ENCODE measurements around the gene PTPRD. TPM values are rescaled to one million over a fixed set of nuclear protein-coding genes. Genes with fewer than 3 reads are reported as not detected.

Gene PTPRD
- total RNA-seq, 1 experiment from 2014 or later: 0.02 TPM

DNA sequence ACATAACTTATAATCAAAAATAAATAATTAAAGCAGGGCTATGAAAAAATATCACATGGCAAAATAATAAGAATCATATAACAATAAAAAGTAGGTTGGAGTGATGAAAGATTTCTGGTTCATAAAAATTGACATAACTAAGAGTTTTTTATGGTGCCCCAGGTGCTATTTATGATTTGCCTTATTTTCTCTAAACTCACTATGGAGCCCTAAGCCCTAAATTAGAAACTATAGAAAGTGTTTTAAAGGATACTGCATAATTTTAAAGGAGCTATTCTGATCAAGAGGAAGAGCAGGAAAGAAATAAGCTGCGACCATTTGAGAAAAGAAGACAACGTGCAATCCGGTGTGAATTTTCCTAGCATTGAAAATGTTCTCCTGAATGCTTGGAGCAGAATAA, 2178.2 kb downstream of the PTPRD start:
- CTCF ChIA-PET: no interaction called here
- no peaks in the 10 kb centered on the region for H3K4me1 ChIP-seq (ENCODE audit: control insufficient read depth in 1 of 2, insufficient read depth in 2 of 2, low read length in 2 of 2)
- RAD21 ChIA-PET (ENCODE audit: low non-redundant PET in 1 of 2, low total read pairs in 2 of 2, uncharacterized antibody in 2 of 2, unreplicated experiment in 2 of 2): no interaction called here
- H3K4me3 ChIP-seq (replicated peaks in 1 of 2; ENCODE audit: low read depth in 1 of 2, low read length in 2 of 2): no peak overlapping the region
- TF ChIP-seq EZH2 (IDR thresholded peaks at IDR 0.05) (no peak), POLR2A (IDR thresholded peaks at IDR 0.05; ENCODE audit: borderline replicate concordance, extremely low read depth, insufficient read depth, insufficient read length) (no peak), YY1 (IDR thresholded peaks at IDR 0.05; ENCODE audit: extremely low read depth, insufficient replicate concordance, low read depth, low read length) (no peak)
- TF ChIP-seq, protein P1, sequence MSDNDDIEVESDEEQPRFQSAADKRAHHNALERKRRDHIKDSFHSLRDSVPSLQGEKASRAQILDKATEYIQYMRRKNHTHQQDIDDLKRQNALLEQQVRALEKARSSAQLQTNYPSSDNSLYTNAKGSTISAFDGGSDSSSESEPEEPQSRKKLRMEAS (IDR thresholded peaks at IDR 0.05): no peak
- peaks cover 7 to 24% of the 10 kb centered on the region in 2 experiments; a peak in 2 of 4 replicates for H3K9me3 ChIP-seq (ENCODE audit: control insufficient read depth in 1 of 2, insufficient read depth in 1 of 2, low read depth in 1 of 2, low read length in 2 of 2)
- POLR2A ChIA-PET: no interaction called here
- ATAC-seq (no peak), DNase-seq (ENCODE audit: low read depth, low spot score) (no peak)
- H3K4me2 ChIP-seq (ENCODE audit: low read length): no peak overlapping the region
- H3K36me3 ChIP-seq (ENCODE audit: control insufficient read depth in 1 of 2, insufficient read depth in 2 of 2, low read length in 2 of 2): no peaks in the 10 kb centered on the region
- intact Hi-C loops (cut with micrococcal nuclease): no loop called here
- H3K27me3 ChIP-seq (ENCODE audit: insufficient read depth, low read length): no peaks in the 10 kb centered on the region
- no peaks in the 10 kb centered on the region for H3K79me2 ChIP-seq (ENCODE audit: insufficient read depth, low read length)
- H3K9ac ChIP-seq (ENCODE audit: low read length): no peak overlapping the region
- H3K27ac ChIP-seq (ENCODE audit: low read depth, low read length): no peak overlapping the region
- H4K20me1 ChIP-seq (ENCODE audit: insufficient read depth): no peaks in the 10 kb centered on the region
- no TSS peak for BruUV-seq (replicated peaks)
- no peak overlapping the region for H2AFZ ChIP-seq (ENCODE audit: low read depth, low read length, poor library complexity, severe bottlenecking)
- no peaks in the 10 kb centered on the region for H3K9me2 ChIP-seq (ENCODE audit: insufficient read depth)

DNA sequence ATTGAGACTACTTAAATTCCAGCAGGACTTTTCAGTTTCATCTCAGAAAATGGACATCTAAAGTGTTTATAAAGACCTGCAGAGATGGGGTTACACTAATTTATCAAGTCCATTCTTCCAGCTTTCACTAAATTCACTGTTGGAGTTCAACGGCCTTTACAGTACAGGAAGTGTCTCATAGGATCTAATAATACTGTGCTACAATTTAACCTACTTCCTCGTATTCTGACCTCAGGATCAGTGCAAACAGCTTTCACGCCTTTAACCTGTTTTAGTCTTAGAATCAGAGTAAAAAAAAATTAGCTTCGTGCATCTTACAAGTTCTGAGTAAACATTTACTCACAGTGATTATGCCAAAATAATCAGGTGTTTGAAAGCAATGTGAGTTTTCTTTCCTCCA, 2180.6 kb downstream of the PTPRD start:
- Histone ChIP-seq H3K9me3 (ENCODE audit: control insufficient read depth in 1 of 2, insufficient read depth in 1 of 2, low read depth in 1 of 2, low read length in 2 of 2) (peaks cover 4 to 28% of the 10 kb centered on the region in 2 experiments; a peak in 2 of 4 replicates), H2AFZ (ENCODE audit: low read depth, low read length, poor library complexity, severe bottlenecking) (no peak overlapping the region), H3K4me3 (replicated peaks in 1 of 2; ENCODE audit: low read depth in 1 of 2, low read length in 2 of 2) (no peak overlapping the region), H3K9ac (ENCODE audit: low read length) (no peak overlapping the region), H3K79me2 (ENCODE audit: insufficient read depth, low read length) (no peaks in the 10 kb centered on the region), H4K20me1 (ENCODE audit: insufficient read depth) (no peaks in the 10 kb centered on the region), H3K4me2 (ENCODE audit: low read length) (no peak overlapping the region), H3K36me3 (ENCODE audit: control insufficient read depth in 1 of 2, insufficient read depth in 2 of 2, low read length in 2 of 2) (no peaks in the 10 kb centered on the region), H3K4me1 (ENCODE audit: control insufficient read depth in 1 of 2, insufficient read depth in 2 of 2, low read length in 2 of 2) (no peaks in the 10 kb centered on the region), H3K27ac (ENCODE audit: low read depth, low read length) (no peak overlapping the region), H3K27me3 (ENCODE audit: insufficient read depth, low read length) (no peaks in the 10 kb centered on the region), H3K9me2 (ENCODE audit: insufficient read depth) (no peaks in the 10 kb centered on the region)
- intact Hi-C loops (cut with micrococcal nuclease): no loop called here
- ChIA-PET RAD21 (ENCODE audit: low non-redundant PET in 1 of 2, low total read pairs in 2 of 2, uncharacterized antibody in 2 of 2, unreplicated experiment in 2 of 2) (no interaction called here), CTCF (no interaction called here), POLR2A (no interaction called here)
- DNase-seq (ENCODE audit: low read depth, low spot score) (no peak), ATAC-seq (no peak)
- no TSS peak for BruUV-seq (replicated peaks)
- TF ChIP-seq, protein P1 (IDR thresholded peaks at IDR 0.05): no peak
- TF ChIP-seq CEBPB (IDR thresholded peaks at IDR 0.05; ENCODE audit: low read depth): no peak
